ENCODE measurements around the gene EFNB3.
A peak's percentile ranks its signal among the peaks of the same experiment; 100 is the strongest.

EFNB3 gene

DNA sequence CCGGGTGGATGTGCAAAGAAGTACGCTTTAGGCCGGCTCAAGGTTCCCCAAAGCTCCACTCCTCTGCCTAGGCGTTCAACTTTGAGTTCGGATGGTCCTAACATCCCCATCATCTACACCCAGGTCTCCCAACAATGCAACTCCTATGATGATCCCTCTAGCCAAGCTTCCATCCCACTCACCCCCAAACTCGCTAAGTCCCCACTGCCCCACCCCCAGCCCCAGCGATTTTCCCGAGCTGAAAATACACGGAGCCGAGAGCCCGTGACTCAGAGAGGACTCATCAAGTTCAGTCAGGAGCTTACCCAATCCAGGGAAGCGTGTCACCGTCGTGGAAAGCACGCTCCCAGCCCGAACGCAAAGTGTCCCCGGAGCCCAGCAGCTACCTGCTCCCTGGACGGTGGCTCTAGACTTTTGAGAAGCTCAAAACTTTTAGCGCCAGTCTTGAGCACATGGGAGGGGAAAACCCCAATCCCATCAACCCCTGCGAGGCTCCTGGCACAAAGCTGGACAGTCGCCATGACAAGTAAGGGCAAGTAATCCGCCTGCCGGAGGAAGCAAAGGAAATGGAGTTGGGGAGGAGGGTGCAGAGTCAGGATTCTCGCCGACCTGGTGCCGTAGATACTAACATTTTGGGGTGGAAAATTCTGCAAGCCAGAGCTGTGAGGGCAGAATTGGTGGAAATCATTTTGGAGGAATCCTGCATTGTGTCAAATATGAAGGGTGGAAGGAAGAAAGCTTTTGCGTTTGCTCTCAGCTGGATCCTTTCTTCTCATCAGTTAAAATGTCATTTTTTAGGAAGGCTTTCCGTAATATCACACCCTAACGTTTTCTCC lies 17.7 kb upstream of the EFNB3 start, which contains the start of gene TP53:
Gene TP53, minus strand, starts transcription at position 419 of the 836 bp plus-strand sequence. CDS start 10,896 bp downstream, outside the sequence.
- H3K4me3 ChIP-seq (ENCODE audit: low read length) = peak within 1 kb of the TSS; percentile 99
- TF ChIP-seq, protein P1, sequence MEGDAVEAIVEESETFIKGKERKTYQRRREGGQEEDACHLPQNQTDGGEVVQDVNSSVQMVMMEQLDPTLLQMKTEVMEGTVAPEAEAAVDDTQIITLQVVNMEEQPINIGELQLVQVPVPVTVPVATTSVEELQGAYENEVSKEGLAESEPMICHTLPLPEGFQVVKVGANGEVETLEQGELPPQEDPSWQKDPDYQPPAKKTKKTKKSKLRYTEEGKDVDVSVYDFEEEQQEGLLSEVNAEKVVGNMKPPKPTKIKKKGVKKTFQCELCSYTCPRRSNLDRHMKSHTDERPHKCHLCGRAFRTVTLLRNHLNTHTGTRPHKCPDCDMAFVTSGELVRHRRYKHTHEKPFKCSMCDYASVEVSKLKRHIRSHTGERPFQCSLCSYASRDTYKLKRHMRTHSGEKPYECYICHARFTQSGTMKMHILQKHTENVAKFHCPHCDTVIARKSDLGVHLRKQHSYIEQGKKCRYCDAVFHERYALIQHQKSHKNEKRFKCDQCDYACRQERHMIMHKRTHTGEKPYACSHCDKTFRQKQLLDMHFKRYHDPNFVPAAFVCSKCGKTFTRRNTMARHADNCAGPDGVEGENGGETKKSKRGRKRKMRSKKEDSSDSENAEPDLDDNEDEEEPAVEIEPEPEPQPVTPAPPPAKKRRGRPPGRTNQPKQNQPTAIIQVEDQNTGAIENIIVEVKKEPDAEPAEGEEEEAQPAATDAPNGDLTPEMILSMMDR (conservative IDR thresholded peaks at IDR 0.05; ENCODE audit: low read length) = no peak; the same call in 1 of the 2 replicates
- peak; percentile 90 for DNase-seq (ENCODE audit: low read depth)

GRCh38 chr17:7687908-7688807 lies 16.8 kb upstream of the EFNB3 start, which contains the start of gene WRAP53:
Gene WRAP53, plus strand, starts transcription at chr17:7688477. Its CDS starts 172 bp downstream, at chr17:7688649.
- peak within 1 kb of the TSS; percentile 99 for H3K4me3 ChIP-seq (ENCODE audit: low read length)
- DNase-seq (ENCODE audit: low read depth) = peak; percentile 99
- TF ChIP-seq, protein P1 (conservative IDR thresholded peaks at IDR 0.05; ENCODE audit: low read length) = peak; percentile 92

- peak overlapping the region; percentile 95 for H3K4me3 ChIP-seq (ENCODE audit: low read length)
- TF ChIP-seq, protein P1 (conservative IDR thresholded peaks at IDR 0.05; ENCODE audit: low read length) = no peak
- no peak for DNase-seq (ENCODE audit: low read depth)
Observed at GRCh38 chr17:7688808-7689316, 16.1 kb upstream of the EFNB3 start.

- DNase-seq (ENCODE audit: low read depth) = no peak
- TF ChIP-seq, protein P1 (conservative IDR thresholded peaks at IDR 0.05; ENCODE audit: low read length) = no peak
- no peak overlapping the region for H3K4me3 ChIP-seq (ENCODE audit: low read length)
Observed at GRCh38 chr17:7695586-7695985, 9.4 kb upstream of the EFNB3 start.

GRCh38 chr17:7697828-7698588 lies 7.0 kb upstream of the EFNB3 start:
- no peak overlapping the region for H3K4me3 ChIP-seq (ENCODE audit: low read length)

GRCh38 chr17:7700510-7700909 lies 4.5 kb upstream of the EFNB3 start:
- DNase-seq (ENCODE audit: low read depth) = no peak

More at GRCh38 chr17:7697828-7698588, 7.0 kb upstream of the EFNB3 start:
- no peak for DNase-seq (ENCODE audit: low read depth)
- TF ChIP-seq, protein P1 (conservative IDR thresholded peaks at IDR 0.05; ENCODE audit: low read length) = no peak

More at GRCh38 chr17:7700510-7700909, 4.5 kb upstream of the EFNB3 start:
- TF ChIP-seq, protein P1 (conservative IDR thresholded peaks at IDR 0.05; ENCODE audit: low read length) = no peak
- H3K4me3 ChIP-seq (ENCODE audit: low read length) = no peak overlapping the region

Measured in AG10803 (cell line).